HCT116 (cell line): ENCODE measurements around the gene PIP4K2C. TPM values are rescaled to one million over a fixed set of nuclear protein-coding genes. Genes with fewer than 3 reads are reported as not detected.

ENCODE experiments used
- ATAC-seq: fragments of 200-7000 bp; cut with Tn5 transposase; 2 replicates; pipeline ENCODE4 v1.9.1; 2020; ENCODE audit warnings: mild to moderate bottlenecking, moderate library complexity
- BruUV-seq: library from RNA; stranded (reverse); fragments of 400-500 nt; replicated peaks from 2 replicates; lab custom pipeline; 2021; lab: Mats Ljungman, UMichigan
- CTCF ChIA-PET: fragments of 300-600 bp; sonication (Branson Sonifier 250); formaldehyde crosslinking; loops from one replicate; lab custom pipeline; 2021; ENCODE audit warnings: antibody characterized with exemption; lab: Charles Lee
- POLR2A ChIA-PET: fragments of 300-600, 350-600 bp; sonication (Branson Sonifier 250); formaldehyde crosslinking; loops from one replicate; lab custom pipeline; 2021; ENCODE audit warnings: antibody characterized with exemption; lab: Charles Lee
- RAD21 ChIA-PET, 2 experiments: fragments of 300-600 bp; sonication (Branson Sonifier 250); formaldehyde crosslinking; loops; one replicate each; lab custom pipeline; 2023; ENCODE audit warnings: low total read pairs in 2 of 2; ENCODE audit not compliant: uncharacterized antibody in 2 of 2, unreplicated experiment in 2 of 2, low non-redundant PET in 1 of 2; lab: Charles Lee
- DNase-seq: peaks from one replicate; pipeline ENCODE4 v3.0.0-alpha.2; 2010; ENCODE audit warnings: low read depth, low spot score
- H2AFZ ChIP-seq: fragments of 200-600 bp; shearing (Covaris generic), sonication (generic); 2 replicates; pipeline ENCODE4 v1.6.1; 2017; ENCODE audit warnings: low read depth, mixed run types, mixed read lengths, antibody characterized with exemption, low read length; ENCODE audit not compliant: poor library complexity, severe bottlenecking
- H3K27ac ChIP-seq: 2 replicates; pipeline ENCODE4 v1.5.1; 2012; ENCODE audit warnings: low read depth, low read length
- H3K27me3 ChIP-seq: fragments of 200-600 bp; sonication (generic); 2 replicates; pipeline ENCODE4 v1.6.1; 2016; ENCODE audit warnings: mixed run types, low read length, mixed read lengths; ENCODE audit not compliant: insufficient read depth
- H3K36me3 ChIP-seq, 2 experiments: fragments of 200-500 bp in 1 of 2; fragments of 200-600 bp in 1 of 2; sonication (Bioruptor generic) in 1 of 2; sonication (generic) in 1 of 2; 2 replicates each; pipeline versions ENCODE4 v1.5.1 to v1.6.1; 2014 to 2016; ENCODE audit warnings: low read length in 2 of 2, inconsistent platforms in 1 of 2, mixed read lengths in 1 of 2, mixed run types in 1 of 2; ENCODE audit not compliant: insufficient read depth in 2 of 2, control insufficient read depth in 1 of 2
- H3K4me1 ChIP-seq, 2 experiments: fragments of 200-600 bp in 1 of 2; sonication (generic) in 1 of 2; 2 replicates each; pipeline versions ENCODE4 v1.5.1 to v1.6.1; 2012 to 2017; ENCODE audit warnings: low read length in 2 of 2, inconsistent platforms in 1 of 2, mild to moderate bottlenecking in 1 of 2, mixed read lengths in 1 of 2, mixed run types in 1 of 2, moderate library complexity in 1 of 2; ENCODE audit not compliant: insufficient read depth in 2 of 2, control insufficient read depth in 1 of 2
- H3K4me2 ChIP-seq: fragments of 200-600 bp; sonication (generic); 2 replicates; pipeline ENCODE4 v1.6.1; 2017; ENCODE audit warnings: mixed run types, low read length, mixed read lengths
- H3K4me3 ChIP-seq, 2 experiments: fragments of 200-600 bp in 1 of 2; sonication (generic) in 1 of 2; replicated peaks in 1 of 2; 2 replicates each; pipeline ENCODE4 v1.5.1; 2011 to 2016; ENCODE audit warnings: low read length in 2 of 2, control low read depth in 1 of 2, low read depth in 1 of 2, mild to moderate bottlenecking in 1 of 2, mixed read lengths in 1 of 2, mixed run types in 1 of 2
- H3K79me2 ChIP-seq: fragments of 200-600 bp; sonication (generic); 2 replicates; pipeline ENCODE4 v1.6.1; 2017; ENCODE audit warnings: mild to moderate bottlenecking, mixed run types, low read length, moderate library complexity, mixed read lengths; ENCODE audit not compliant: insufficient read depth
- H3K9ac ChIP-seq: fragments of 200-600 bp; sonication (generic); 2 replicates; pipeline ENCODE4 v1.6.1; 2016; ENCODE audit warnings: low read length, mixed read lengths
- H3K9me2 ChIP-seq: fragments of 200-600 bp; sonication (generic), shearing (Covaris generic); 2 replicates; pipeline ENCODE4 v1.6.1; 2017; ENCODE audit warnings: mixed run types, mild to moderate bottlenecking, moderate library complexity; ENCODE audit not compliant: insufficient read depth
- H3K9me3 ChIP-seq, 2 experiments: fragments of 200-500 bp in 1 of 2; fragments of 200-600 bp in 1 of 2; sonication (Bioruptor generic) in 1 of 2; sonication (generic) in 1 of 2; 2 replicates each; pipeline ENCODE4 v1.6.1; 2014 to 2017; ENCODE audit warnings: low read length in 2 of 2, mixed read lengths in 2 of 2, inconsistent platforms in 1 of 2, low read depth in 1 of 2, mild to moderate bottlenecking in 1 of 2, mixed run types in 1 of 2, moderate library complexity in 1 of 2; ENCODE audit not compliant: control insufficient read depth in 1 of 2, insufficient read depth in 1 of 2
- H4K20me1 ChIP-seq: fragments of 200-600 bp; sonication (generic), shearing (Covaris generic); 2 replicates; pipeline ENCODE4 v1.6.1; 2017; ENCODE audit warnings: mixed run types, mild to moderate bottlenecking, moderate library complexity; ENCODE audit not compliant: insufficient read depth
- CEBPB ChIP-seq: IDR thresholded peaks from 2 replicates; pipeline ENCODE4 v1.6.1; 2012; ENCODE audit warnings: low read depth
- EGR1 ChIP-seq: IDR thresholded peaks from 2 replicates; pipeline ENCODE4 v1.6.1; 2012; ENCODE audit warnings: low read depth
- ELF1 ChIP-seq: IDR thresholded peaks from 2 replicates; pipeline ENCODE4 v1.6.1; 2012; ENCODE audit warnings: low read depth, borderline replicate concordance
- EZH2 ChIP-seq: fragments of 200-600 bp; sonication (generic); IDR thresholded peaks from 2 replicates; pipeline ENCODE4 v1.6.1; 2017; ENCODE audit warnings: antibody characterized with exemption, mixed run types
- EZH2phosphoT487 ChIP-seq: fragments of 200-600 bp; IDR thresholded peaks from 2 replicates; pipeline ENCODE4 v1.6.1; 2018; ENCODE audit warnings: antibody characterized with exemption, borderline replicate concordance
- MAX ChIP-seq: IDR thresholded peaks from 2 replicates; pipeline ENCODE4 v1.6.1; 2012
- RAD21 ChIP-seq: IDR thresholded peaks from 2 replicates; pipeline ENCODE4 v1.6.1; 2012; ENCODE audit warnings: low read depth, mild to moderate bottlenecking
- REST ChIP-seq: IDR thresholded peaks from 2 replicates; pipeline ENCODE4 v1.6.1; 2012; ENCODE audit warnings: low read depth
- SIN3A ChIP-seq: IDR thresholded peaks from 2 replicates; pipeline ENCODE4 v1.6.1; 2012; ENCODE audit warnings: low read depth
- SRF ChIP-seq: IDR thresholded peaks from 2 replicates; pipeline ENCODE4 v1.6.1; 2012; ENCODE audit warnings: low read depth
- TCF7L2 ChIP-seq: IDR thresholded peaks from 2 replicates; pipeline ENCODE4 v1.7.0; 2011; ENCODE audit warnings: borderline replicate concordance, inconsistent platforms; ENCODE audit not compliant: insufficient read depth, insufficient read length; ENCODE audit errors: extremely low read depth
- YY1 ChIP-seq: IDR thresholded peaks from 2 replicates; pipeline ENCODE4 v1.6.1; 2011; ENCODE audit warnings: low read length, low read depth, moderate library complexity, mild to moderate bottlenecking; ENCODE audit not compliant: insufficient replicate concordance; ENCODE audit errors: extremely low read depth
- ZNF274 ChIP-seq: fragments of 200-500 bp; sonication (Bioruptor generic); IDR thresholded peaks from 2 replicates; pipeline ENCODE4 v1.6.1; 2014; ENCODE audit warnings: mild to moderate bottlenecking, low read depth, low read length, inconsistent platforms
- intact Hi-C: fragments of 100-400 bp; cut with micrococcal nuclease; formaldehyde crosslinking; loops from 2 replicates; pipeline ENCODE4 v1.10.0; 2022
- total RNA-seq: library from RNA; stranded (reverse); gene quantifications from one replicate; pipeline ENCODE4 v1.2.1, GENCODE V29; 2021; ENCODE audit not compliant: unreplicated experiment

PIP4K2C gene
- total RNA-seq, 1 experiment from 2014 or later, result 38.4 TPM

- H3K79me2 ChIP-seq, result peaks cover 24% of the 10 kb centered on the region
- peak overlapping the region; percentile 91 for H3K4me2 ChIP-seq
- ATAC-seq (peak; percentile 38), DNase-seq (no peak)
- TF ChIP-seq EZH2 (no peak), YY1 (no peak), EZH2phosphoT487 (no peak), CEBPB (no peak), REST (no peak), EGR1 (no peak), MAX (no peak), RAD21 (no peak), ZNF274 (no peak), SIN3A (no peak), TCF7L2 (no peak), ELF1 (no peak), SRF (no peak)
- no TSS peak for BruUV-seq
- peaks cover 9 to 37% of the 10 kb centered on the region in 2 experiments for H3K4me1 ChIP-seq
- ChIA-PET POLR2A (no interaction called here), CTCF (no interaction called here), RAD21 (no interaction called here)
- no peaks in the 10 kb centered on the region for H4K20me1 ChIP-seq
- H3K36me3 ChIP-seq, result peaks cover 0 to 3% of the 10 kb centered on the region in 2 experiments; a peak in 1 of 4 replicates
- H3K9me3 ChIP-seq, result no peaks in the 10 kb centered on the region
- H3K4me3 ChIP-seq, result peak overlapping the region; percentile 57 to 78
- no peaks in the 10 kb centered on the region for H3K27me3 ChIP-seq
- H3K9ac ChIP-seq, result no peak overlapping the region
- no peak overlapping the region for H3K27ac ChIP-seq
- intact Hi-C loops, result no loop called here
- H3K9me2 ChIP-seq, result no peaks in the 10 kb centered on the region
- H2AFZ ChIP-seq, result no peak overlapping the region
These were observed 41.6 kb upstream of the PIP4K2C start for GRCh38 chr12:57549203-57549908.
